Subcutaneous abdominal adipose tissue (tissue), 5 donors: ENCODE measurements around the gene TENT4A.

Source experiments
- H3K27ac ChIP-seq: one replicate; pipeline ENCODE4 v1.7.0; 2013; ENCODE audit warnings: low read depth, mild to moderate bottlenecking, inconsistent platforms, low read length, moderate library complexity
- H3K27me3 ChIP-seq, 5 donors: one replicate each; pipeline ENCODE4 v1.7.0; 2013; ENCODE audit warnings: low read length in 5 of 5, inconsistent platforms in 1 of 5; ENCODE audit not compliant: control insufficient read depth in 5 of 5, insufficient read depth in 4 of 5
- H3K36me3 ChIP-seq, 5 donors: one replicate each; pipeline ENCODE4 v1.7.0; 2013; ENCODE audit warnings: low read length in 5 of 5; ENCODE audit not compliant: control insufficient read depth in 5 of 5, insufficient read depth in 5 of 5
- H3K4me1 ChIP-seq, 5 donors: one replicate each; pipeline ENCODE4 v1.7.0; 2013; ENCODE audit warnings: low read length in 5 of 5, mild to moderate bottlenecking in 3 of 5, moderate library complexity in 1 of 5; ENCODE audit not compliant: control insufficient read depth in 5 of 5, insufficient read depth in 5 of 5
- H3K4me3 ChIP-seq, 5 donors: one replicate each; pipeline ENCODE4 v1.7.0; 2013; ENCODE audit warnings: low read length in 5 of 5, low read depth in 1 of 5
- H3K9ac ChIP-seq, 5 donors: one replicate each; pipeline ENCODE4 v1.7.0; 2013; ENCODE audit warnings: low read length in 5 of 5, mild to moderate bottlenecking in 4 of 5, moderate library complexity in 3 of 5
- H3K9me3 ChIP-seq, 5 donors: one replicate each; pipeline ENCODE4 v1.7.0; 2013; ENCODE audit warnings: low read length in 5 of 5; ENCODE audit not compliant: control insufficient read depth in 5 of 5
- donor health status: healthy.
- donor health status: healthy.
- donor health status: healthy.
- donor health status: healthy.
- donor health status: healthy.

Gene TENT4A

GRCh38 chr5:6728795-6729183, 15.6 kb downstream of the TENT4A start:
- no peak overlapping the region for H3K27ac ChIP-seq

DNA sequence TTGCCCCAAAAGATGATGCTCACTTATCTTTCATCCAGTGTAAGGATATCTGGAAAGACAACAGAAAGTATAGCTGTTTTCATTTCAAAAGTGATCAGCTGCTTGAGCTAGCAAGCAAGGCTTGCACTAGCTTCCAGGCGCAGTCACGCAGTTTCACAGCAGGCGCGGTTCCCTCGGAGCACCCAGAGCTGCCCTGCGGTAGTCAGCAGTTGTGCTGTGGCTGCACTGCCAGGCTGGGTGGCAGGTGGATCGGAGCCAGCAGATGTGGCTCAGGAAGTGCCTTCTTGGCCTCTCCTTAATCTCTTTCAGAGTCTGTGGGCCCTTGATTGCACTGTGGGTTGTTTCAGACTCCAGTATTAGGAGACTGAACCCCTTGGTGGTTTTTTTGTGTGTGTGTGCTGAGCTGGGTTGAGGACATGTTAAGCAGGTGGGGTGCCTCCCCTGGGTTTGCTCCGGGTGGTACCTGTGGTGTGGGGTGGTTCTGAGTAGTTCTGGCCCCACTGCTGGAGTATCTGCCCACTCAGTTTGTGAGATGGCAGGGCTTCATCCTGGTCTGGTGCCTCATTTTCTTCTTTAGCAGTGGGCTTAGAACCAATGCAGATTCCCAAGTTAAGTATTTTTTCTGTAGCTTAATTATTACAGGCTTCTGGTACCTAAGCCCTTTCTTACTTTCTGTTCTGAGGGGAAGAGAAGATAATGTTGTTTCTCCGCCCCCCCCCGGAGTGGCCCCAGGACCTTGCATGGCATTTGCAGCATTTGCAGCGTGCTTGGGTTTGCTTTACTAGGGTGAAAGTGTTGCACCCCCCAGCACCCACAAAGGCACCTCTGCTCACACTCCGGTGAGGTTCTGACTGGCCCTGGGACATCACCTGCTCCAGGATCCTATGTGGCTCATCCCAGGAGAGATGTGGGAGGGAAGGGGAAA, 16.4 kb downstream of the TENT4A start:
- Histone ChIP-seq H3K4me3 (no peak overlapping the region), H3K4me1 (peaks cover 5 to 84% (median 82%) of the 10 kb centered on the region in 5 donors), H3K9me3 (no peaks in the 10 kb centered on the region), H3K9ac (no peak overlapping the region), H3K36me3 (peaks cover 0 to 9% (median 4%) of the 10 kb centered on the region in 5 donors), H3K27ac (no peak overlapping the region), H3K27me3 (no peaks in the 10 kb centered on the region)

More at GRCh38 chr5:6728795-6729183, 15.6 kb downstream of the TENT4A start:
- Histone ChIP-seq H3K9me3 (no peaks in the 10 kb centered on the region), H3K27me3 (no peaks in the 10 kb centered on the region), H3K36me3 (peaks cover 0 to 9% (median 4%) of the 10 kb centered on the region in 5 donors), H3K9ac (no peak overlapping the region), H3K4me1 (peaks cover 5 to 84% (median 82%) of the 10 kb centered on the region in 5 donors), H3K4me3 (no peak overlapping the region)

- Histone ChIP-seq H3K4me3 (no peak overlapping the region), H3K9me3 (no peaks in the 10 kb centered on the region), H3K36me3 (peaks cover 0 to 9% (median 4%) of the 10 kb centered on the region in 5 donors), H3K9ac (no peak overlapping the region), H3K27me3 (no peaks in the 10 kb centered on the region), H3K4me1 (peaks cover 5 to 89% (median 86%) of the 10 kb centered on the region in 5 donors), H3K27ac (no peak overlapping the region)
These were observed 17.2 kb downstream of the TENT4A start for GRCh38 chr5:6730407-6730806.

GRCh38 chr5:6730807-6731206, 17.6 kb downstream of the TENT4A start:
- peaks cover 0 to 6% (median 4%) of the 10 kb centered on the region in 5 donors for H3K36me3 ChIP-seq
- peaks cover 5 to 88% (median 84%) of the 10 kb centered on the region in 5 donors for H3K4me1 ChIP-seq
- H3K4me3 ChIP-seq: no peak overlapping the region
- no peaks in the 10 kb centered on the region for H3K27me3 ChIP-seq
- no peak overlapping the region for H3K27ac ChIP-seq
- no peak overlapping the region for H3K9ac ChIP-seq
- no peaks in the 10 kb centered on the region for H3K9me3 ChIP-seq

DNA sequence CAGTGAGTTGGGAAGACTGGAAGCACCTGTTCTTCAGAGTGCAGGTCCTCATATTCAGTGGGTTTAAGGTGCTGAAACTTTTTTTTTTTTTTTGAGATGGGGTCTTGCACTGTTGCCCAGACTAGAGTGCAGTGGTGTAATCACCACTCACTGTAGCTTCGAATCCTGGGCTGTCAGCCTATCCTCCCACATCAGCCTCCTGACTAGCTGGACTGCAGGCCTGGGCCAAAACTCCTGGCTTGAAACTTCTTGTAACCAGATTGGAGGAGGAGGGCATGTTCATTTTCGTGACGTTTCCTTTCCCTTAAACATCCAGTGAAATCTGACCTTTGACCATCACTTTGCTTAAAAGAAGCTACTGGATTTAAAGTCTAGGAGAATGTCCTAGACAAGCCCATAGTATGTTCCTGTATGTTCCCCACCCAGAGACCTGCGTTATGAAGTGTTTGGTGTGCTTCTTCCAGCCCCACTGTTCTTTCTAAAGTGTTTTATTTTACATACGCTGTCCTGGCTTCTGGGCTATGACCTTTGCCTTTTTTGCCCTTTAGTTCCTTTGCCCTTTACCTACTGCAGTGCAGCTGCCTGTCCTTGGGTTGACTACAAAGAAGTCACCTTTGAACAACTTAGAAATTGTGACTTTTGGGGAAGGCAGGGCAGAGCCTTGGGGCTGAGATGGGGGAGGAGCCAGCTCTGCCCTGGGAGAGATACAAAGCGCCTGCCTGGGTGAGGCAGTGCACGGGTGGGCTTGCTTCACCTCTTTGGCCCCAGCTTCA, 18.4 kb downstream of the TENT4A start:
- peak overlapping the region; percentile 83 for H3K27ac ChIP-seq
- H3K4me3 ChIP-seq: peak overlapping the region in 2 of 5 donors; percentile 21 to 42
- peaks cover 5 to 85% (median 78%) of the 10 kb centered on the region in 5 donors for H3K4me1 ChIP-seq

GRCh38 chr5:6732634-6733410, 19.6 kb downstream of the TENT4A start:
- no peaks in the 10 kb centered on the region for H3K9me3 ChIP-seq
- peak overlapping the region; percentile 83 for H3K27ac ChIP-seq
- H3K27me3 ChIP-seq: no peaks in the 10 kb centered on the region
- peaks cover 0 to 12% (median 6%) of the 10 kb centered on the region in 5 donors for H3K36me3 ChIP-seq
- peak overlapping the region in 3 of 5 donors; percentile 20 to 46 (median 42) for H3K4me3 ChIP-seq
- peak overlapping the region in 4 of 5 donors; percentile 52 to 81 (median 60) for H3K9ac ChIP-seq
- H3K4me1 ChIP-seq: peaks cover 5 to 74% (median 70%) of the 10 kb centered on the region in 5 donors

More for the DNA sequence above, 18.4 kb downstream of the TENT4A start:
- Histone ChIP-seq H3K36me3 (peaks cover 0 to 7% (median 0%) of the 10 kb centered on the region in 5 donors), H3K27me3 (no peaks in the 10 kb centered on the region), H3K9ac (peak overlapping the region in 3 of 5 donors; percentile 52 to 64 (median 57)), H3K9me3 (no peaks in the 10 kb centered on the region)

- Histone ChIP-seq H3K9ac (peak overlapping the region in 1 of 5 donors; percentile 46), H3K4me3 (peak overlapping the region in 2 of 5 donors; percentile 20 to 46), H3K27me3 (no peaks in the 10 kb centered on the region), H3K27ac (peak overlapping the region; percentile 83), H3K4me1 (peaks cover 5 to 69% (median 64%) of the 10 kb centered on the region in 5 donors), H3K9me3 (no peaks in the 10 kb centered on the region), H3K36me3 (peaks cover 3 to 16% (median 11%) of the 10 kb centered on the region in 5 donors)
These were observed 20.4 kb downstream of the TENT4A start for GRCh38 chr5:6733411-6734242.

GRCh38 chr5:6734243-6734700, 21.0 kb downstream of the TENT4A start:
- H3K36me3 ChIP-seq: peaks cover 7 to 18% (median 14%) of the 10 kb centered on the region in 5 donors
- H3K4me1 ChIP-seq: peaks cover 5 to 65% (median 59%) of the 10 kb centered on the region in 5 donors
- H3K9me3 ChIP-seq: no peaks in the 10 kb centered on the region
- no peaks in the 10 kb centered on the region for H3K27me3 ChIP-seq
- H3K27ac ChIP-seq: peak overlapping the region; percentile 21
- H3K9ac ChIP-seq: no peak overlapping the region
- H3K4me3 ChIP-seq: no peak overlapping the region
